ENCODE measurements around the gene PPP1R1A.

DNA sequence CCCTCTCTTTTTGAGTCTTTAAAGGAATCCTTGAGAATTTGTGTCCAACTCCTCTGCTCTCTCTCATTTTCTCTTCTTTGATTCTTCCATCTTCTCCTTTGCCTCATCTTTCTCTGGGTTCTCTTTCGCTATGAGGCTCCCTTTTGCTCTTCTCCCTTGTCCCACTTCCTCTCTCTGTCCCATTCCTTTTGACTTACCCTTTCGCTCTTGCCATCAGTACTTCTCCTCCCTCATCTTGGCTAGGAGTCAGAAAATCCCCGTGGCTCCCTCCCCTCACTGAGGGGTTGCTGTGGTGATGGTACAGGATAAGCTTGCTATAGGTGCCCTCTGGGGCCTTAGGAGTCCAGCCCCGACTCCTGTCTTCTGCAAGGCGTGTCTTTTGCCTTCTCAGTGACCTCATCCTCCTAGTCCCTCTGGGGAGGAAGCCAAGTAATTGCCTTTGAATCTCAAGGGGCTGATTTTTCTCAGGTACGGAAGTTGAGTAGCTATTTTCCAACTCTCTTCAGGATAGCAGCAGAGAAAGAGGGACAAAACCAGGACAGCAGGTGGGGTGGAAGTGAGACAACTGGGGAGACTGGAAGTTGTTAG, 32.7 kb downstream of the PPP1R1A start:
- TF ChIP-seq NFIC (IDR thresholded peaks at IDR 0.05) (no peak), POLR3G (IDR thresholded peaks at IDR 0.05; ENCODE audit: extremely low read depth, insufficient read length, insufficient replicate concordance) (no peak), BMI1 (IDR thresholded peaks at IDR 0.05; ENCODE audit: low read length) (no peak)
